Stimulated activated CD4-positive, alpha-beta T cell treated with anti-CD3 and anti-CD28 coated beads, Interleukin-12 subunit alpha, Interleukin-12 subunit beta, amount 100 ng/mL, for 24 hours (primary cell): ENCODE results near the gene CARS2.
"Not testable (repeated sequence)": the region's sequence is repeated elsewhere in the genome, so short reads cannot be mapped to it uniquely, and the experiment has no call there.

Experiments
- DNase-seq, 2 experiments: peaks; one replicate each; pipeline ENCODE4 v3.0.0-alpha.2; 2020; ENCODE audit warnings: low read depth in 2 of 2

The CARS2 gene

DNA sequence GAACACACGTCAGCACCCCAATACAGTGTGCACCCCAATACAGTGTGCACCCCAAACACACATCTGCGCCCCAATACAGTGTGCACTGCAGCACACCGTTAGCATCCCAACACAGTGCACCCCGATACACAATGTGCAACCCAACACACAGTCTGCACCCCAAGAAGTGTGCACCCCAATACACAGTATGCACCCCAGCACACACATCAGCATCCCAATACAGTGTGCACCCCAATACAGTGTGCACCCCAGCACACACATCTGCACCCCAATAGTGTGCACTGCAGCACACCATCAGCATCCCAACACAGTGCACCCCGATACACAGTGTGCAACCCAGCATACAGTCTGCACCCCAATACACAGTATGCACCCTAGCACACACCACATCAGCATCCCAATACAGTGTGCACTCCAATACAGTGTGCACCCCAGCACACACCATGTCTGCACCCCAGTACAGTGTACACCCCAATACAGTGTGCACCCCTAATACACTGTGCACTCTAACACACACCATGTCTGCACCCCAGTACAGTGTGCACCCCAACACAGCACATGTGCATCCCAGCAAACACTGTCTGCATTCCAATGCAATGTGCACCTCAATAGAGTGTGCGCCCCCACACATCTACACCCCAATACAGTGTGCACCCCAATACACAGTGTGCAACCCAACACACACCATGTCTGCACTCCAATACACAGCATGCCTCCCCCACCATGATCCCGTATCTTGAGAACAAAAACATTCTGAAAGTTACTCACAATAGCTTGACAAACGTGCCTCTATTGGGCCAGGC lies 855 bp upstream of the CARS2 start:
- DNase-seq: no peak

DNA sequence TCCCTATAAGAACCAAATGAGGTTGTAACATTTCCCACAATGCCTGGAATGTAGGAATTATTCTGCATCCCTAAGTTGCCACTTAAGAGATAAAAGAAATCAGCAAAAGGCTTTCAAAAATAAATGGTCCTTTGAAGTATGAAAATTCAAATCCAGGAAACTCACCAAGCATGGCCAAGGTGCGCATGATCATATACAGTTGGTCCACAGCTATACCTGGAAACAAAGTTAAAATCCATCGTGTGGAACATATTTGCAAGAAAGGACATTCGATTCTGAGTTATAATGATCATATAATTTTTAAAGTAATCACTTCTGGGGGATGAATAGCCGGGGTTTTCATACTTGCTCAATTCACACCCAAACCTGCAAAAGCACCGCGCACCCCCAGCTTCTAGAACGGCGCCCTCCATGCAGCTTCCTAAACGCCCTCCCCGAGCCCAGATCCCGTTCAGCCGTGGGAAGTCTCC lies 525 bp downstream of the CARS2 start:
- no peak for DNase-seq

DNA sequence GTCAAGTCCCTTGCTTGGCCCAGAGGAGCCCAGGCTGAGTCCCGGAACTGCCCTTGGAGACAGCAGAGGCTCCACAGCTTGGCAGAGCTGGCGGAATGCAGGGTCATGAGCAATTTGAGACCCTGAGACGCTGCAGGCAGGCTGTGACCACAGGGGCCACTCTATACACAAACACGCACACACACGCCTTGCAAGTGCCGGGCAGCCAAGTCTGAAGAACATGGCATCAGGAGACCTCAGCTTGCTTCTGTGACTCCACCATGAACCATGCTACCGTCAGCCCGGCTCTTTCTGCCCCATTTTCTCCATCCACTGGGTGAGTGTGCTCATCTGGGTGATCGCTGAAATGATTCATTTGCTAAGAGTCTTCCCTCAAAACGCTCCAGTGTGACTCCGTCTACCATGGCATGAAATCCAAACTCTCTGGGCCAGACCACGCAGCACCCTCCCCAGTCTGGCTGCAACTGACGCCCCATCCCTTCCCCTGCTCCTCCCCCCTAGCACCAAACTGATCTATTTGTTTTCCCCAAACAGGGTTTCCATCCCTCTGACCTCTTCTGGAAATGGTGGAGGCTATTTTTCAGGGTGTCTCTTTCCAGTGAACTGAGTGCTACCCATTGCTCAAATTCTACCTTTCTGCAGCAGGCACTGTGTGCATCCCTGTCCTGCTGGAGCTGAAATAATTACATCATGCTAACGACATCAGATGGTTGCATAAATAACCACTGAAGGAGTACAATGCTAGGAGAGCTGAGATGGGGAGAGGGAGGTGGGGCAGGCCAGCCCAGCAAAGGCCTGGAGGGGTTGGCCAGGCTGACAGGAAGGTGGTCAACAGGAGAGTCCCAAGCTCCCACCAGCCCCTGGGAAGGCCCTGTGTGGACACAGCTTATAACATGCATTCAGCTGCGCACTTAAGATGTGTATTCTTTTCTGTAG lies 3.1 kb downstream of the CARS2 start:
- no peak for DNase-seq

DNA sequence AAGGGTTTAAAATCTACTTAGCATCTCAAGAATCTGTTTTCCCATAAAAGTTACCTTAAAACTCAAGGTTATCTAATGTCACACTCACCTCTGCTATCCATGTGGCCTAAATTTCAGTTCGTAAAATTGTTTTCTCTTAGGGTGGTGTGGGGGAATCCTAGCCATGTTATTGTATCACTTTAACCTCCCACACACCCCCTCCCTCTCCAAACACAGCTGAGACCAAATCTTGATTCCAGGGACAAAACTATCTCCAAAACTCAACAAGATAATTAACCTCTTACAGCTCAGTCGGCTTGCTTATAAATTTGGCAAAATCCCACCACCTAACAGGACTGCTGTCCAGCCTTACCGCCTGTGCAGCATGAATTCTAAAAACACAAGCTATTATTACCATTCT lies 3.8 kb downstream of the CARS2 start:
- no peak for DNase-seq

DNA sequence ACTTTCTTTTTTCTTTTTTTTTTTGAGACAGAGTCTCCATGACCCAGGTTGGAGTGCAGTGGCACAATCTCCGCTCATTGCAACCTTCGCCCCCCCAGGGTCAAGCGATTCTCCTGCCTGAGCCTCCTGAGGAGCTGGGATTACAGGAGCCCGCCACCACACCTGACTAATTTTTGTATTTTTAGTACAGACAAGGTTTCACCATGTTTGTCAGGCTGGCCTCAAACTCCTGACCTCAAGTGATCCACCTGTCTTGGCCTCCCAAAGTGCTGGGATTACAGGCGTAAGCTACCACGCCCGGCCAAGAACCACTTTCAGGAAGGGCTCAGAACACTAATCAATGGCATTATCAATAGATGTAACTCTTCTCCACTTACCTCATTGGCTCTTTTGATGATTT lies 4.9 kb downstream of the CARS2 start:
- not testable (repeated sequence) for DNase-seq

DNA sequence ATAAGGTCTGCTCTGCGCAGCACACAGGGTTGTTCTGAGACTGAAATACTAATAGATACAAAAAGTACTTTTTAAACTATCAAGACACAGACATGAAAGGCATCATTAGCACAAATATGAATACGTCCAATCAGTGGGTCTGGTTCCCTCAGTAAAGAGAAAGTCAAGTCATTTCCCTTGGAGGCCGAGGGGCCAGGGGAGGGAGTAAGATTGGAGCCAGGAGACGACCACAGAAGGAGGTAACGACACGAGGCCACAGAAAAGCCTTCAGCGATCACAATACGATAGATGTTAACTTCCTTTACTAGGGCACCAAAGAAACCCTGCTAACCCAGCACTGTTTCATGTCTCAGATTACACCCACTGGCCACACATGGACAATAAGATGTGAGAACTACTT lies 5.3 kb downstream of the CARS2 start:
- no peak for DNase-seq

DNA sequence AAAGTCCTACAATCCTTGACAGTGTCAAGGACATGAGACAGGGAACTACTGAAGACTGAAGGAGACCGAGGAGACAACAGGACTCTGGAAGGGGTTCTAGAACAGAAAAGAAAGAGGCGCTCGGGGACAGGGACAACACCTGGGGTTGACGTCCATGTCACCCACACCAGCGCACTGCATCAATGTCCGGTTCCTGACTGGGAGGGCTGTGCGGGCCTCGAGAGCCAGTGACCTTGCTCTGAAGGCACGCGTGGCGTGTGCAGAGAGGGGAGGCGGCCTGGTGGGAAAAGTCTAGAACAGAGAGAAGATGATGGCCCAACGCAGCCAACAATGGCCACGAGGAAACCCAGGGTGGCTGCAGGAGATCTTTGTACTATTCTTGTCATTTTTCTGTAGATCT lies 5.7 kb downstream of the CARS2 start:
- DNase-seq: no peak

DNA sequence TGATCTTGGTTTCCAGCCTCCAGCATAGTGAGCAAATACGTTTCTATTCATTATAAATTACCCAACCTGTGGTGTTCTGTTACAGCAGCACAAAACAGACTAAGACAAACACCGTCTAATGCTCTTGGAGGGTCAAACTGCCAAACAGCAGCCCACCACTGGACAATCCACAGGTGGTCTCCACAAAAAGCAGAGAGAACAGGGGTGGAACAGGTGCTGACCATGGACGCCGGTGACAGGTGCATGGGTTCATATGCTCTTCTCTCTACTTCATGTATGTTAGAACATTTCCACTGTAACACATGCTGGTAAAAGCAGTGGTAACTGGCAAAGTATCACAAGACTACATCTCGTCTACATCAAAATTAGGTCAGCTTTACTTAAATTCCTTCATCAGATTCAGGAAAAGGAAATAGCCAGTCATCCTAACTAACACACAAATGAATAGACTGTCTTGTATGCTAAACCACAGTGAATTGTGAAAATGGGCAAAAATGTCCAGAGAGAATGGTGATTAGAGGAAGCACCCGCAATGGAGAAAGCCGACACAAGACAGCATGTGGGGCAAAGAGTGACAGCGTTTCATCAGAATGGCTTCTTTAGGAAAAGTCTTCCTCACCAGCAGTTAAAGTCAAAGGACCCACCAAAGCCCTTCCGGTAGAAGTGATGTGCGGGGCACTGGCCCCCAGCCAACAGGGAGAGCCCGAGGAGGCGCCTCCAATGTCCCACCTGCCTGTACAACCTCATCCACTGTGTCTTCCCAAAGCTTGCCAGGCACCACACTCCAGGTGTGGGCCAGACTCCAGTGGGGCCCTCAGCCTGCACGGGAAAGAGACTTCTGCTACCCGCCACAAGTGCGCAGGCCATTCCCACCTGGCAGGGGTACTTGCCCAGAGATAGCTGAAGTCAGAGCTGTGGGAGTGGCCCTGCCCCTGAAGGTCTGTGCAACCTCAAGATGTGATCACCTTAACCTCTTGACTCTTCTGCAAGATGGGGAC lies 6.5 kb downstream of the CARS2 start:
- DNase-seq: no peak

DNA sequence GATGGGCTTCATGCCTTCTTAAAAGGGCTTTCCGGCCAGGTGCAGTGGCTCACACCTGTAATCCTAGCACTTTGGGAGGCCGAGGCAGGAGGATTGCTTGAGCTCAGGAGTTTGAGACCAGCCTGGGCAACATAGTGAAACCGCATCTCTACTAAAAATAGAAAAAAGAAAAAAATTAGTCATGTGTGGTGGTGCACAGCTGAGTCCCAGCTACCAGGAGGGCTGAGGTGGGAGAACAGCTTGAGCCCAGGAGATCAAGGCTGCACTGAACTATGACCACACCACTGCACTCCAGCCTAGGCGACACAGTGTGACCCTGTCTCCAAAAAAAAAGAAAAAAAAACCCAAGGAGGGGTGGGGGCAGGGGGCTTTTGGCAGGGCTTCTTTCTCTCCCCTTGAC lies 7.2 kb downstream of the CARS2 start:
- DNase-seq: no peak

DNA sequence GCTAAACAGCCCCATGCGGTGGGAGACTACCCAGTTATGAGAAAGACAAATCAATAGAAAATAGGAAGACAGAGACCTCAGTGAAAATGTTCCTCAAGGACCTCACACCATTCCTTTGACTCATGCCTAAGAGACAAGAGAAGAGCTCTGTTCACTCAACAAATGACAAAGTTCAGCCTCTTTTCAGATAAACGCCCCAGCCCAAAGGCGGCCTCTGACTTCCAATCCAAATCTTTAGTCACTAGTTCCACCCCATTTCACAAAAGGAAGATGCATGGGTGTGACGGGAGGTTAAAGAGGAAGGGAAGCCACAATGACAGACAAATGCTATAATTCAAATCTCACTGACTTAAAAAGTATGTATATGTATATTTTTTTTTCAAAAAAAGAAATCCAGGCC lies 8.1 kb downstream of the CARS2 start:
- no peak for DNase-seq

DNA sequence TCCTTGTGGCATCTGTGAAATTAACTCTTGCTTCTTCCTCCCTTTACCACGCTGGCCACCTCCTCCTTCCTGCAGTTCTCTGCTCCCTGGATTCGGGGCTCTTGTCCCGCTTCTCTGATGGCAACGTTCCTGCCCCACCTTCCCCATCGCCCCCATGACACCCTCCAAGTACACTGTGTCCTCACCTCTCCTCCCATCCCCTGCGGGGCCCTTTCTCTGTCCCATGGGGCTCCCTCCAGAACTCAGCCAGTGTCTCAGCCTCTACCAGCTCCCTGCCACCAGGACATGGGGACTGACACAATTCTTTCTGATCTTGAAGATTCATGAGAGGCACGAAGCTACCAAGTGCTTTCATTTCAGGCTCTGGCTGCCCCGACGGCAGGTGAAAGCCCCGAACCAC lies 9.1 kb downstream of the CARS2 start:
- no peak for DNase-seq

DNA sequence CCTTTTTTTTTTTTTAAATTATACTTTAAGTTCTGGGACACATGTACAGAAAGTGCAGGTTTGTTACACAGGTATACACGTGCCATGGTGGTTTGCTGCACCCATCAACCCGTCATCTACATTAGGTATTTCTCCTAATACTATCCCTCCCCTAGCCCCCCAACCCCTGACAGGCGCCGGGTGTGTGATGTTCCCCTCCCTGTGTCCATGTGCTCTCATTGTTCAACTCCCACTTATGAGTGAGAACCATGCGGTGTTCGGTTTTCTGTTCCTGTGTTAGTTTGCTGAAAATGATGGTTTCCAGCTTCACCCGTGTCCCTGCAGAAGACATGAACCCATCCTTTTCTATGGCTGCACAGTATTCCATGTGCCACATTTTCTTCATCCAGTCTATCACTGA lies 10.1 kb downstream of the CARS2 start:
- not testable (repeated sequence) for DNase-seq

DNA sequence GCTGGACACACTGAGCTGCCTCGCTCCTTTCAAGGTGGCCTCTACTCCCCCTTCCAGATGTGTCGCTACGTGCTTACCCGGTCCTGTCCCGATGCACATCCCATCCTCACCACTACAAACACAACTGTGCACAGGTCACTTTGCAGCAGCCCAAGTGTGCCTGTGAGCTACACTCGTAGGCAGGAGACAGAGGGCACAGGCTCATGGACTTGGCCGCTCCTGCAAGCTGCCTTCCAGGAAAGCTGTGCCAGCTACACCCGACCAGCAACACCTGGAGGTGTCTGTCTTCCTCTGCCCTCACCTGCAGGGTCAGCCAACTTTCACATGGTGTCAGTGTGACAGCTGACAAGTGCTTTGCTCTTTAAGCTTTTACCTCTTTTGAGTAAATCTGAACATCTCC lies 15.4 kb downstream of the CARS2 start:
- no peak for DNase-seq

DNA sequence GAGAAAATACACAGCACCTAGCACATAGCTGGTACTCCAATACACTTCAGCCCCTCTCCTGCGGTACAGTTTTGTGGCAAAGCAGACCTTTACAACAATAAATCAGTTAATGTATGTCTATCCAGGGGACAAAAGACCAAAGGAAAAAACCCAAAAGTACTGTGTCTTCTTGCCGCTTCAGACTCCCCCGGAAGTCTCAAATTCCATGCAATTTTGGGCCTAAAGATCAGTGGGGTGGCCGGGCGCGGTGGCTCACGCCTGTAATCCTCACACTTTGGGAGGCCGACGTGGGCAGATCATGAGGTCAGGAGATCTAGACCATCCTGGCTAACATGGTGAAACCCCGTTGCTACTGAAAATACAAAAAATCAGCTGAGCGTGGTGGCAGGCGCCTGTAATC lies 16.2 kb downstream of the CARS2 start:
- DNase-seq: no peak

DNA sequence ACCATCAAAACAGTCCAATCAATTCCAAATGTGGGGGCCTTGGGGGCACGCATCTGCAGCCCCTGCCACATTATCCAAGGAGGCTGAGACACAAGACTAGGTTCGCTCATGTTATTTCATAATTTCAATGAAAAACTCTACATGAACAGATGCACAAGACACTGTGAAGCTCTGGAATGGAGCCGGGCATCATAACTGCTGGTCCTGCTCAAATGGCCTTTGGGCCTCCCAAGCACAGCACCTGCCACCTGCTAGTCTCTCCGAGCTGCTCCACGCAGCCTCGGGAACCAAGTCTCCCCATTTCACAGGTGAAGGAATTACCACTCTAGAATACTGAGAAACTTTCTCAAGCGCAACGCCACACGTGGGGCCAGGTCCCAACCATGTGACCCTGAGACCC lies 16.9 kb downstream of the CARS2 start:
- DNase-seq: no peak

DNA sequence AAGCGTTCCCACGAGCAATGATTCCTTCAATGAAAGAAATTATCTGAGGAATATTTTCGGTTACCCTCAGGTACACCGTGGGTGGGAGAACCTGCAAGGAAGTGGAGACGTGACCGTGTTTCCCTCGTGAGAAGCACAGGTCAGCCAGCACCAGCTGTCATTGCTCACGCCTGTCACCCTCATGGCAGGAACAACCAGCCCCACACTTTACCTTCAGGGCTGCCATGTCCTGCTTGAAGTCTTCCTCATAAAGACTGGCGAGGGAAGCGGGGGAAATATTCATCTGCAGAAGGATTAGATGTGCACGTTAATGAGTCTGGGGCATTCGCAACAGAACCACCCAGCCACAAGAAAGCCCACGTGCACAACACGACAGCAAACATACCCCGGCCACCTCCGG lies 18.2 kb downstream of the CARS2 start:
- DNase-seq: no peak

DNA sequence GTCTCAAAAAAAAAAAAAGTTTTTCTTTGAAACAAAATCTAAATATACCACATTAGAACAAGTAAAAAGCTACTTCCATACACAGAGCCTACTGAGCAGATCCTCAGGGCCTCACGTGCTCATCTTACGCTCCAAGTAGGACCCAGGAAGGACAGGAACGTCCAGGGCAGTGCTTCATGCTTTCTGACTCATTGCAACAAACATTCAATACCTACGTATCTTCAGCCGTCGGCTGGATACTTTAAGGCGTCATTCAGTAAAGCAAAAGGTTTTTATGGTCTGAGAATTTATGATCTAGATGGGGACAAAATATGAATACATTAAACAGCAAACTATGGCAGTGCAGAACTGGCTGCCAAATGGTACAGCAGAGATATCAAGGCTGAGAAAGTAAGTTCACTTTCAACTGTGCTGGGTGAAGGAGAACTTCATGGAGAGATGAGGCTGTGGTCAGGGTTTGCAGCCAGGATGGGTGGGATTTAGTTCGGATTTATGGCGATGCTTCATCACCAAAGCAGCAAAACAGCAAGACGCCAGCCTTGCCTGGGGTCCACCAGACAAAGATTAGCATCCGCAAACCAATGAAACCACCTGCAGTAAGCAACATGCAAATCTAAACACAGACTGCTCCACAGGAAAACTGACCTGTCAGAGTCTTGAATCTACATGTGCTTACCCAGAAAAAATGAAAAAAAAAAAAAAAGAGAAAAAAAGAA lies 20.5 kb downstream of the CARS2 start:
- no peak for DNase-seq

DNA sequence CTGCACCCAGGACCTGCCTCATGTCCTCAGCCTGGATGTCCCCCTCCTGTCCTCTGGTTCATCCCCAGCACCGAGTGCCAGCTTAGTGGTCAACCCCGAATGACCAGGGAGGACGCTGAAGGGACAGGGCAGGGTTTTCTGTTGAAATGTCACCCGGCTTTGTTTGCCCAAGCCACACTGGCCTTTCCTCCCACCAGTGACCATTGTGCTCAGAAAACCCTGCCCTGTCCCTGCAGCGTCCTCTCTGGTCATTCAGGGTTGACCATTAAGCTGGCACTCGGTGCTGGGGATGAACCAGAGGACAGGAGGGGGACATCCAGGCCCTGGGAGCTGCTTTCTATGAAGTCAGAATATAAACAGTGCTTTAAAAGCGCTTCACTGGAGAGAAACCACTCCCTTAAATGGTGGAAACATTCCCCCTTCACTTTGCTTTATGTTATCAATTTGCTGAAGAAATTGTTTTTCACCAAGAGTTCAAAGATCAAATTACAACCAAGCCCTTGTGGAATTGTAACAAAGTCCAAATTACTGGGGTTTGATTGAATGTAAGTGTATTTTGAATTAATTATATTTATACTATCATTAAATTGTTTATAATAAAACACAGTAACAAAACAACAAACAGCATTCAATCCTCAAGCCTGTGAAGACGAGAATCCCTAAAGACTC lies 21.4 kb downstream of the CARS2 start:
- DNase-seq: no peak

DNA sequence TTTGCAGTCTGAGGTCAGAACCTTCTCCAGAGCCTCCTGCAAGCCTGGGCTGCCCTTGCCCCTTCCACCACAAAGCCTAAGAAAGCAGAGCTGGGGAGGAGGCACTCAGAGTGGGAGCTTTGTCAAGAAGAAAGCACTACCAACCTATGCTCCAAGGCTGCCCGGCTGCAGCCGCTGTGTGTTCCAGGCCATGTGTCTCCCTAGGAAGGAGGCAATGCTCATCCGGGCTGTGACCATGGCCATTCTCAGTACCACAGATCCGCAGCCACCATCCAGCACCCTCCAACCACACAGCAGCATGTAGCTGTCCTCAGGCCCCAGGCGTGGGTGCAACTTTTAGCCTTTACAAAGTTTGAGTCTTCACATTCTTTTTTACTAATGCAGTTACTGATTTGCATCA lies 22.0 kb downstream of the CARS2 start:
- no peak for DNase-seq

DNA sequence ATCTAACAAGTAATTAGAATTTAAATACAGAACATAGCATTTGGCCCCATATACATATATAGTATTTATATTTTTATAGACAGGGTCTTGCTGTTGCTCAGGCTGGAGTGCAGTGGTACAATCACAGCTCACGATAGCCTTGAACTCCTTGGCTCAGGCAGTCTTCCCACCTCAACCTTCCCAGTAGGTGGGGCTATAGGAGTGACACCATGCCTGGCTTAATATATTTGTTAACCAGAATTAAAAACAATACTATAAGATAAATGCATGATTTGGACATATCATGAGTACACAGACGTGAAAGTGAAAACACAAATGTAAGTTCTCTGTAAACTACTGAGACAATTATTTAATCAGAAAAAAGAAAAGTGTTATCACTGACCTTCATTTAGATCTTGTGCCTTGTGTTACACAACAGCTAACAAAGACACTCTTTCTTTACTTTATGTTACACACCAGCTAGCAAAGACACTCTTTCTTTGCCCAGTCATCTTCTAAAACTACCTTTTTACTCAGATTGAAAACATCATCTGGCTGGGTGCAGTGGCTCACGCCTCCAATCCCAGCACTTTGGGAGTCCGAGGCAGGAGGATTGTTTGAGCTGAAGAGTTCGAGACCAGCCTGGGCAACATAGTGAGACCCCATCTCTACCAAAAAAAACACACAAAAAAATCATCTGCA lies 22.6 kb downstream of the CARS2 start:
- DNase-seq: no peak
